HepG2 (cell line): Measurements from ENCODE around the gene GGCT. TPM values are rescaled to one million over a fixed set of nuclear protein-coding genes. Genes with fewer than 3 reads are reported as not detected.

Source experiments
- ATAC-seq: fragments of 200-7000 bp; cut with Tn5 transposase; 3 replicates; pipeline ENCODE4 v1.9.1; 2020; ENCODE audit warnings: mild to moderate bottlenecking, moderate library complexity
- BruUV-seq: library from RNA; stranded (reverse); fragments of 400-500 nt; replicated peaks from 2 replicates; lab custom pipeline; 2021; lab: Mats Ljungman, UMichigan
- CTCF ChIA-PET: fragments of 300-600 bp; formaldehyde crosslinking; extraction: SDS; loops from one replicate; lab custom pipeline; 2021; ENCODE audit warnings: low total read pairs, inconsistent platforms, low intra/inter-chr PET ratio; lab: Yijun Ruan, JAX
- POLR2A ChIA-PET: fragments of 350-600 bp; sonication (Branson Sonifier 250); formaldehyde crosslinking; loops from one replicate; lab custom pipeline; 2020; ENCODE audit warnings: antibody characterized with exemption, inconsistent platforms; lab: Yijun Ruan, JAX
- DNase-seq: peaks from one replicate; pipeline ENCODE4 v3.0.0-alpha.2; 2015; ENCODE audit warnings: low spot score
- FAIRE-seq: peaks from 3 replicates; lab custom pipeline; 2011; peaks lifted over from hg19 to GRCh38; lab: Jason Lieb, UNC
- H2AFZ ChIP-seq: one replicate; pipeline ENCODE4 v1.6.1; 2011; ENCODE audit warnings: low read length, inconsistent platforms
- H3K27ac ChIP-seq: fragments of 300-600 bp; 3 replicates; pipeline ENCODE4 v1.8.0; 2011; ENCODE audit warnings: mixed run types, mild to moderate bottlenecking, mixed read lengths, low read length, inconsistent platforms; ENCODE audit not compliant: insufficient read depth; ENCODE audit errors: extremely low read length
- H3K27me3 ChIP-seq, 2 experiments: fragments of 200-600 bp in 1 of 2; 2 replicates in 1 of 2; 3 replicates in 1 of 2; pipeline versions ENCODE4 v1.6.0 to v1.8.0; 2011; ENCODE audit warnings: low read length in 2 of 2, mild to moderate bottlenecking in 2 of 2, moderate library complexity in 2 of 2, inconsistent platforms in 1 of 2; ENCODE audit not compliant: insufficient read depth in 2 of 2, control insufficient read depth in 1 of 2
- H3K36me3 ChIP-seq, 2 experiments: fragments of 200-600 bp in 1 of 2; replicated peaks in 1 of 2; 2 replicates in 1 of 2; 3 replicates in 1 of 2; pipeline versions ENCODE4 v1.5.1 to v1.8.0; 2011; ENCODE audit warnings: low read length in 2 of 2, inconsistent platforms in 1 of 2; ENCODE audit not compliant: insufficient read depth in 2 of 2, control insufficient read depth in 1 of 2
- H3K4me1 ChIP-seq: 2 replicates; pipeline ENCODE4 v1.5.1; 2012; ENCODE audit warnings: low read length, inconsistent platforms; ENCODE audit not compliant: insufficient read depth
- H3K4me2 ChIP-seq: 2 replicates; pipeline ENCODE4 v1.6.0; 2011; ENCODE audit warnings: low read depth, low read length, inconsistent platforms
- H3K4me3 ChIP-seq, 3 experiments: fragments of 200-600 bp in 1 of 3; sonication (generic), shearing (Covaris generic) in 1 of 3; replicated peaks in 1 of 3; 2 replicates each; pipeline ENCODE4 v1.5.1; 2011 to 2016; ENCODE audit warnings: low read length in 3 of 3, inconsistent platforms in 2 of 3, low read depth in 2 of 3, mild to moderate bottlenecking in 2 of 3, control low read depth in 1 of 3, mixed read lengths in 1 of 3; ENCODE audit not compliant: insufficient read depth in 1 of 3
- H3K79me2 ChIP-seq: one replicate; pipeline ENCODE4 v1.6.1; 2011; ENCODE audit warnings: low read length, inconsistent platforms; ENCODE audit not compliant: insufficient read depth
- H3K9ac ChIP-seq: 2 replicates; pipeline ENCODE4 v1.6.0; 2011; ENCODE audit warnings: mild to moderate bottlenecking, low read depth, low read length, inconsistent platforms; ENCODE audit not compliant: insufficient read depth
- H3K9me3 ChIP-seq: 2 replicates; pipeline ENCODE4 v1.5.1; 2012; ENCODE audit warnings: mild to moderate bottlenecking, low read length
- H4K20me1 ChIP-seq: 2 replicates; pipeline ENCODE4 v1.6.0; 2011; ENCODE audit warnings: inconsistent platforms, mild to moderate bottlenecking, low read length, moderate library complexity; ENCODE audit not compliant: insufficient read depth
- ARHGAP35 ChIP-seq: sonication (generic); formaldehyde crosslinking; IDR thresholded peaks from 2 replicates; pipeline ENCODE4 v1.9.0; 2022; ENCODE audit warnings: mild to moderate bottlenecking, inconsistent platforms, moderate library complexity, missing genetic modification reagents, borderline replicate concordance
- ATF7 ChIP-seq, 2 experiments: fragments of 450-650 bp in 1 of 2; sonication (generic) in 1 of 2; formaldehyde crosslinking in 1 of 2; IDR thresholded peaks; 2 replicates each; pipeline versions ENCODE4 v1.4.0 to v1.6.1; 2016 to 2020; ENCODE audit warnings: antibody characterized with exemption in 1 of 2, mild to moderate bottlenecking in 1 of 2, missing genetic modification reagents in 1 of 2
- CAMTA2 ChIP-seq: sonication (generic); formaldehyde crosslinking; IDR thresholded peaks from 2 replicates; pipeline ENCODE4 v1.4.0; 2020; ENCODE audit warnings: mild to moderate bottlenecking, missing genetic modification reagents, borderline replicate concordance
- GABPA ChIP-seq, 2 experiments: IDR thresholded peaks; 2 replicates each; pipeline ENCODE4 v1.6.1; 2011 to 2016; ENCODE audit warnings: low read depth in 2 of 2, low read length in 1 of 2, missing biosample characterization in 1 of 2, missing genetic modification characterization in 1 of 2
- GABPB1 ChIP-seq: IDR thresholded peaks from 2 replicates; pipeline ENCODE4 v1.6.1; 2016; ENCODE audit warnings: mild to moderate bottlenecking, missing genetic modification reagents, moderate library complexity, missing compliant biosample characterization
- GATAD1 ChIP-seq: IDR thresholded peaks from 2 replicates; pipeline ENCODE4 v1.6.1; 2016; ENCODE audit warnings: missing genetic modification reagents, missing compliant biosample characterization
- HNF4A ChIP-seq: sonication (generic); formaldehyde crosslinking; IDR thresholded peaks from 2 replicates; pipeline ENCODE4 v1.4.0; 2020; ENCODE audit warnings: missing genetic modification reagents
- NR2F1 ChIP-seq, 2 experiments: fragments of 450-650 bp in 1 of 2; formaldehyde crosslinking in 1 of 2; IDR thresholded peaks; 2 replicates each; pipeline versions ENCODE4 v1.5.0 to v1.6.1; 2016 to 2020; ENCODE audit warnings: mild to moderate bottlenecking in 1 of 2, missing compliant biosample characterization in 1 of 2, missing genetic modification reagents in 1 of 2, moderate library complexity in 1 of 2
- SP4 ChIP-seq: sonication (generic); formaldehyde crosslinking; IDR thresholded peaks from 2 replicates; pipeline ENCODE4 v1.8.1; 2023; ENCODE audit warnings: mild to moderate bottlenecking, missing genetic modification reagents
- XRCC5 ChIP-seq: fragments of 200-400 bp; formaldehyde crosslinking; optimal IDR thresholded peaks from 2 replicates; pipeline ENCODE3; 2017; ENCODE audit warnings: mild to moderate bottlenecking, low read length
- ZNF34 ChIP-seq: sonication (generic); formaldehyde crosslinking; IDR thresholded peaks from 2 replicates; pipeline ENCODE4 v1.4.0; 2020; ENCODE audit warnings: mild to moderate bottlenecking, missing genetic modification reagents, borderline replicate concordance
- ZNF501 ChIP-seq: sonication (generic); formaldehyde crosslinking; IDR thresholded peaks from 2 replicates; pipeline ENCODE4 v1.5.1; 2020; ENCODE audit warnings: mild to moderate bottlenecking, moderate library complexity, missing genetic modification reagents
- ZNF564 ChIP-seq: sonication (generic); formaldehyde crosslinking; IDR thresholded peaks from 2 replicates; pipeline ENCODE4 v1.8.1; 2023; ENCODE audit warnings: mild to moderate bottlenecking, missing genetic modification reagents
- ZSCAN29 ChIP-seq: sonication (generic); formaldehyde crosslinking; conservative IDR thresholded peaks from 2 replicates; pipeline ENCODE4 v1.4.0; 2020; ENCODE audit warnings: mild to moderate bottlenecking, missing genetic modification reagents
- WGBS: methylation state at CpG from one replicate; pipeline ENCODE4 v1.1.6; 2017; ENCODE audit warnings: low lambda C conversion rate; 5-methylcytosine and 5-hydroxymethylcytosine counted together
- in situ Hi-C: cut with HindIII; loops from 2 replicates; pipeline ENCODE4 v1.10.0; 2017; ENCODE audit warnings: low pct_unique_long_range_greater_than_20kb; ENCODE audit not compliant: extremely low pct_ligation_motif_present
- intact Hi-C: fragments of 100-400 bp; cut with micrococcal nuclease; formaldehyde crosslinking; loops from one replicate; pipeline ENCODE4 v1.10.0; 2022; ENCODE audit not compliant: unreplicated experiment
- polyA plus RNA-seq, 8 experiments: library from polyadenylated mRNA; depleted of rRNA in 3 of 8; stranded (reverse) in 7 of 8; unstranded in 1 of 8; fragments of >200 nt; fragmentation: Illumina TruSeq in 4 of 8; extraction: Trizol in 4 of 8; gene quantifications; 2 replicates each; pipeline versions ENCODE4 v1.2.1 to v1.2.3, GENCODE V29; 2011 to 2016; ENCODE audit warnings: low read depth in 4 of 8, missing spikeins in 1 of 8, mixed read lengths in 1 of 8; ENCODE audit not compliant: insufficient read depth in 1 of 8
- total RNA-seq, 5 experiments: library from RNA; depleted of rRNA; stranded (reverse); fragments of >200 nt; fragmentation: Illumina TruSeq; extraction: Trizol; gene quantifications; 2 replicates each; pipeline ENCODE4 v1.2.3, GENCODE V29; 2016; ENCODE audit warnings: low read depth in 1 of 5
- TF ChIP-seq, protein P1 (sequence below), 2 experiments: sonication (generic) in 1 of 2; formaldehyde crosslinking in 1 of 2; IDR thresholded peaks; 2 replicates each; pipeline versions ENCODE4 v1.5.1 to v1.6.1; 2011 to 2020; ENCODE audit warnings: borderline replicate concordance in 1 of 2, low read depth in 1 of 2, low read length in 1 of 2, mild to moderate bottlenecking in 1 of 2, missing genetic modification reagents in 1 of 2, moderate library complexity in 1 of 2
- TF ChIP-seq, protein P2 (sequence below): sonication (generic); formaldehyde crosslinking; IDR thresholded peaks from 2 replicates; pipeline ENCODE4 v1.4.0; 2020; ENCODE audit warnings: missing genetic modification reagents
- TF ChIP-seq, protein P3 (sequence below): sonication (generic); formaldehyde crosslinking; conservative IDR thresholded peaks from 2 replicates; pipeline ENCODE4 v1.8.0; 2022; ENCODE audit warnings: low read depth, missing genetic modification reagents

GGCT gene
- total and polyA plus RNA-seq, 2 of the 13 experiments (the other 11 are each of a cell fraction or from before 2014, with no cell fraction given): 19.5 to 78.3 TPM

DNA sequence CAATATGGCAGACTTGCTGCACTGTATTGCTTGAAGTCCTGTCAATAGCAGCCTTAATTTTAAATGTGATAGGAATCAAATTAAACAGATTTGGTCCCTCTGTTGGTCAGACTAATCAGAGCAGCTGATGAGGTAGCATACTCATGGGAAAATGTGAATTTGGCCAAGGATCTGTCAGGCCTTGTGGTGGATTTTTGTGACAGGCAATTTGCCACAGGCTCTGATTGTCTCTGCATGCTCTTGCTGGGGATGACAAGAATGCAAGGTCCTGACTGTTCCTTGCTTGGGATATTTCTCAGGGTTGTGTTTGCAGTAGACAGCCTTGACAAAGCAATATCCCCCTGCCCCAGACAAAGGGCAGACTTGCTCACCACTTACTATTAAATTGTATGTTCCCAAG lies 48.5 kb upstream of the GGCT start (continued):
- TF ChIP-seq ATF7 (IDR thresholded peaks at IDR 0.05) (no peak), ATF7 (CRISPR knock-in tag; IDR thresholded peaks at IDR 0.05) (no peak)
- TF ChIP-seq, protein P1, sequence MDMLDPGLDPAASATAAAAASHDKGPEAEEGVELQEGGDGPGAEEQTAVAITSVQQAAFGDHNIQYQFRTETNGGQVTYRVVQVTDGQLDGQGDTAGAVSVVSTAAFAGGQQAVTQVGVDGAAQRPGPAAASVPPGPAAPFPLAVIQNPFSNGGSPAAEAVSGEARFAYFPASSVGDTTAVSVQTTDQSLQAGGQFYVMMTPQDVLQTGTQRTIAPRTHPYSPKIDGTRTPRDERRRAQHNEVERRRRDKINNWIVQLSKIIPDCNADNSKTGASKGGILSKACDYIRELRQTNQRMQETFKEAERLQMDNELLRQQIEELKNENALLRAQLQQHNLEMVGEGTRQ (IDR thresholded peaks at IDR 0.05; ENCODE audit: low read depth, low read length): no peak
- TF ChIP-seq, protein P1 (CRISPR knock-in tag; IDR thresholded peaks at IDR 0.05; ENCODE audit: borderline replicate concordance): no peak

DNA sequence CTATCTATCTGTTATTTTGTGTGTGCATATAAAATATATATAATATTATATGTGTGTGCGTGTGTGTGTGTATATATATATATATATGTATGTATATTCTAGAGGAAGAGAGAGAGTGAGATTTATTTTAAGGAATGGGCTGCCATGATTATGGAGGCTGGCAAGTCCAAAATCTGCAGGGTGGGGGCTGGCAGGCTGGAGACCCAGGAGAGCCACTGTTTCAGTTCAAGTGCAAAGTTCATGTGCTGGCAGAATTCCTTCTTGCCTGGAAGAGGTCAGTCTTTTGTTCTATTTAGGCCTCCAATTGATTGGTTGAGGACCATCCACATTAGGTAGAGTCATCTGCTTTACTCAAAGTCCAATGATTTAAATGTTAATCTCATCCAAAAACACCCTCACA lies 47.7 kb upstream of the GGCT start:
- no peak overlapping the region for H3K4me2 ChIP-seq
- ChIA-PET CTCF (interaction anchor here (1.8 kb wide), 1 partner anchor 12 kb away, joined by 4 read pairs; no protein-coding TSS in a partner anchor), POLR2A (no interaction called here)
- FAIRE-seq: no peak
- ATAC-seq: no peak
- peak; percentile 38 for DNase-seq
- H3K36me3 ChIP-seq: no peaks in the 10 kb centered on the region
- H3K9me3 ChIP-seq: no peaks in the 10 kb centered on the region
- no peak overlapping the region for H3K9ac ChIP-seq
- H3K79me2 ChIP-seq: no peaks in the 10 kb centered on the region
- in situ Hi-C loops: no loop called here
- intact Hi-C loops: no loop called here
- no TSS peak for BruUV-seq
- WGBS: 39% methylated on average over 1 of the region's 1 CpG
- no peak overlapping the region for H2AFZ ChIP-seq
- H3K4me3 ChIP-seq: no peak overlapping the region
- H3K4me1 ChIP-seq: peaks cover 20% of the 10 kb centered on the region
- H3K27ac ChIP-seq: no peak overlapping the region
- H3K27me3 ChIP-seq: no peaks in the 10 kb centered on the region
- H4K20me1 ChIP-seq: no peaks in the 10 kb centered on the region
- TF ChIP-seq ZNF34 (CRISPR knock-in tag) (no peak), GABPB1 (CRISPR knock-in tag) (no peak), CAMTA2 (CRISPR knock-in tag) (no peak), NR2F1 (CRISPR knock-in tag; IDR thresholded peaks at IDR 0.05) (no peak), ZNF564 (CRISPR knock-in tag) (peak; percentile 99), ARHGAP35 (CRISPR knock-in tag) (no peak), SP4 (CRISPR knock-in tag) (no peak), GABPA (IDR thresholded peaks at IDR 0.05; ENCODE audit: low read depth, low read length) (no peak), GABPA (CRISPR knock-in tag; IDR thresholded peaks at IDR 0.05; ENCODE audit: low read depth) (no peak), ZNF501 (CRISPR knock-in tag) (no peak), GATAD1 (CRISPR knock-in tag) (no peak), XRCC5 (no peak), ZSCAN29 (CRISPR knock-in tag) (no peak), HNF4A (peak; percentile 42)
- TF ChIP-seq, protein P2, sequence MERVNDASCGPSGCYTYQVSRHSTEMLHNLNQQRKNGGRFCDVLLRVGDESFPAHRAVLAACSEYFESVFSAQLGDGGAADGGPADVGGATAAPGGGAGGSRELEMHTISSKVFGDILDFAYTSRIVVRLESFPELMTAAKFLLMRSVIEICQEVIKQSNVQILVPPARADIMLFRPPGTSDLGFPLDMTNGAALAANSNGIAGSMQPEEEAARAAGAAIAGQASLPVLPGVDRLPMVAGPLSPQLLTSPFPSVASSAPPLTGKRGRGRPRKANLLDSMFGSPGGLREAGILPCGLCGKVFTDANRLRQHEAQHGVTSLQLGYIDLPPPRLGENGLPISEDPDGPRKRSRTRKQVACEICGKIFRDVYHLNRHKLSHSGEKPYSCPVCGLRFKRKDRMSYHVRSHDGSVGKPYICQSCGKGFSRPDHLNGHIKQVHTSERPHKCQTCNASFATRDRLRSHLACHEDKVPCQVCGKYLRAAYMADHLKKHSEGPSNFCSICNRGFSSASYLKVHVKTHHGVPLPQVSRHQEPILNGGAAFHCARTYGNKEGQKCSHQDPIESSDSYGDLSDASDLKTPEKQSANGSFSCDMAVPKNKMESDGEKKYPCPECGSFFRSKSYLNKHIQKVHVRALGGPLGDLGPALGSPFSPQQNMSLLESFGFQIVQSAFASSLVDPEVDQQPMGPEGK (CRISPR knock-in tag): 0 out of 2 replicates have a peak, but pooled peaks have one; percentile 20
- TF ChIP-seq, protein P3, sequence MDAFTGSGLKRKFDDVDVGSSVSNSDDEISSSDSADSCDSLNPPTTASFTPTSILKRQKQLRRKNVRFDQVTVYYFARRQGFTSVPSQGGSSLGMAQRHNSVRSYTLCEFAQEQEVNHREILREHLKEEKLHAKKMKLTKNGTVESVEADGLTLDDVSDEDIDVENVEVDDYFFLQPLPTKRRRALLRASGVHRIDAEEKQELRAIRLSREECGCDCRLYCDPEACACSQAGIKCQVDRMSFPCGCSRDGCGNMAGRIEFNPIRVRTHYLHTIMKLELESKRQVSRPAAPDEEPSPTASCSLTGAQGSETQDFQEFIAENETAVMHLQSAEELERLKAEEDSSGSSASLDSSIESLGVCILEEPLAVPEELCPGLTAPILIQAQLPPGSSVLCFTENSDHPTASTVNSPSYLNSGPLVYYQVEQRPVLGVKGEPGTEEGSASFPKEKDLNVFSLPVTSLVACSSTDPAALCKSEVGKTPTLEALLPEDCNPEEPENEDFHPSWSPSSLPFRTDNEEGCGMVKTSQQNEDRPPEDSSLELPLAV: no peak
